T-cell (primary cell): ENCODE measurements around the gene PTPRT. TPM values are rescaled to one million over a fixed set of nuclear protein-coding genes. Genes with fewer than 3 reads are reported as not detected.
"Not testable (repeated sequence)": the region's sequence is repeated elsewhere in the genome, so short reads cannot be mapped to it uniquely, and the experiment has no call there.

ENCODE experiments used
- ATAC-seq, 4 experiments: fragments of 200-7000 bp in 3 of 4; fragments of 150-1000 bp in 1 of 4; cut with Tn5 transposase; replicated peaks in 1 of 4; 1 replicate in 3 of 4; 2 replicates in 1 of 4; pipeline ENCODE4 v1.10.0; 2021; ENCODE audit warnings: moderate library complexity in 3 of 4, mild to moderate bottlenecking in 2 of 4, moderate number of reproducible peaks in 1 of 4
- CTCF ChIA-PET, 2 donors: fragments of 300-600 bp; sonication (Branson Sonifier 250); formaldehyde crosslinking; loops; one replicate each; lab custom pipeline; 2022; ENCODE audit warnings: antibody characterized with exemption in 2 of 2; lab: Charles Lee
- POLR2A ChIA-PET, 2 donors: fragments of 300-600 bp; sonication (Branson Sonifier 250); formaldehyde crosslinking; loops; one replicate each; lab custom pipeline; 2022; ENCODE audit warnings: antibody characterized with exemption in 2 of 2; lab: Charles Lee
- DNase-seq, 35 experiments: peaks; one replicate each; pipeline versions ENCODE4 v3.0.0 to v3.0.0-alpha.2; 2013 to 2023
- H3K27ac ChIP-seq: one replicate; pipeline ENCODE4 v1.5.1; 2013; ENCODE audit warnings: low read length
- H3K27me3 ChIP-seq, 2 experiments: replicated peaks in 1 of 2; 1 replicate in 1 of 2; 2 replicates in 1 of 2; pipeline versions ENCODE4 v1.6.1 to v1.7.0; 2013; ENCODE audit warnings: low read length in 1 of 2, mixed read lengths in 1 of 2; ENCODE audit not compliant: control insufficient read depth in 2 of 2, insufficient read depth in 2 of 2; ENCODE audit errors: extremely low read depth in 1 of 2
- H3K36me3 ChIP-seq, 2 donors: 1 replicate in 1 of 2; 2 replicates in 1 of 2; pipeline versions ENCODE4 v1.6.1 to v1.7.0; 2013; ENCODE audit warnings: low read length in 1 of 2; ENCODE audit not compliant: control insufficient read depth in 2 of 2, insufficient read depth in 1 of 2; ENCODE audit errors: extremely low read depth in 1 of 2
- H3K4me1 ChIP-seq, 2 experiments: 1 replicate in 1 of 2; 2 replicates in 1 of 2; pipeline versions ENCODE4 v1.6.1 to v1.7.0; 2013; ENCODE audit warnings: low read length in 2 of 2, mixed read lengths in 1 of 2; ENCODE audit not compliant: insufficient read depth in 2 of 2, control insufficient read depth in 1 of 2; ENCODE audit errors: extremely low read depth in 1 of 2
- H3K4me3 ChIP-seq, 2 donors: 1 replicate in 1 of 2; 2 replicates in 1 of 2; pipeline versions ENCODE4 v1.5.1 to v1.7.0; 2013; ENCODE audit warnings: mild to moderate bottlenecking in 2 of 2, low read length in 1 of 2, moderate library complexity in 1 of 2; ENCODE audit not compliant: control insufficient read depth in 1 of 2; ENCODE audit errors: extremely low read depth in 1 of 2
- H3K9me3 ChIP-seq: 2 replicates; pipeline ENCODE4 v1.7.0; 2013
- H3K27ac Mint-ChIP-seq, 2 donors: one replicate each; pipeline ENCODE4 v1.8.0; 2020 to 2021; ENCODE audit warnings: mild to moderate bottlenecking in 2 of 2, mixed read lengths in 2 of 2
- H3K27me3 Mint-ChIP-seq, 2 donors: one replicate each; pipeline ENCODE4 v1.8.0; 2021 to 2022; ENCODE audit warnings: mixed read lengths in 2 of 2
- H3K36me3 Mint-ChIP-seq: one replicate; pipeline ENCODE4 v1.8.0; 2021; ENCODE audit warnings: mixed read lengths
- H3K4me1 Mint-ChIP-seq, 3 donors: one replicate each; pipeline ENCODE4 v1.8.0; 2020 to 2022; ENCODE audit warnings: mixed read lengths in 3 of 3, mild to moderate bottlenecking in 1 of 3
- H3K4me3 Mint-ChIP-seq, 3 donors: one replicate each; pipeline ENCODE4 v1.8.0; 2020 to 2022; ENCODE audit warnings: mild to moderate bottlenecking in 3 of 3, mixed read lengths in 3 of 3, moderate library complexity in 3 of 3
- H3K9me3 Mint-ChIP-seq, 3 donors: one replicate each; pipeline ENCODE4 v1.8.0; 2020 to 2022; ENCODE audit warnings: mixed read lengths in 3 of 3
- WGBS: methylation state at CpG from one replicate; pipeline ENCODE4 v1.1.5; 2013; ENCODE audit warnings: missing lambda C conversion rate; ENCODE audit not compliant: insufficient coverage; 5-methylcytosine and 5-hydroxymethylcytosine counted together
- total RNA-seq, 35 experiments: library from RNA in 6 of 35; stranded (reverse) in 6 of 35; fragments of 120-200 nt in 1 of 35; gene quantifications; one replicate each; pipeline versions ENCODE4 v1.2.1 to v1.2.4 and lab custom pipeline; 2013 to 2026

The PTPRT gene
- total RNA-seq, 5 donors from 2014 or later (not counting 1 experiment from before 2014, with no cell fraction given): not detected

DNA sequence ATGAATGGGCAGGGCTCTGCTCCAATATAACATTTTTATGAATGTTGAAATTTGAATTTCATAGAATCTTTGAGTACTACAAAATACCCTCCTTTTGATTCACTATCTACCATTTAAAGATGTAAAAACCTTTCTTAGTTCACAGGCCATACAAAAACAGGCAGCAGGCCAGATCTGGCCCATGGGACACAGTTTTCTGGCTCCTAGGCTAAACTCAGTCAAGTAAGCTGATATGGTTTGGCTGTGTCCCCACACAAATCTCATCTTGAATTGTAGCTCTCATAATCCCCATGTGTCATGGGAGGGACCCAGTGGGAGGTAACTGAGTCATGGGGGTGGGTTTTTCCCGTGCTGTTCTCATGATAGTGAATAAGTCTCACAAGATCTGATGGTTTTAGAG lies 25.0 kb downstream of the PTPRT start:
- H3K27me3 ChIP-seq, H3K9me3 ChIP-seq, H3K4me1 ChIP-seq, H3K4me3 Mint-ChIP-seq, H3K27me3 Mint-ChIP-seq, H3K4me1 Mint-ChIP-seq, H3K27ac Mint-ChIP-seq, H3K36me3 ChIP-seq, ATAC-seq, DNase-seq, H3K36me3 Mint-ChIP-seq, POLR2A ChIA-PET, CTCF ChIA-PET, H3K4me3 ChIP-seq, H3K27ac ChIP-seq, H3K9me3 Mint-ChIP-seq: not testable (repeated sequence)
- no CpG with 5 or more reads among the region's 1 CpG for WGBS

GRCh38 chr20:43161716-43162115 lies 28.0 kb downstream of the PTPRT start:
- H3K27ac Mint-ChIP-seq: no peak overlapping the region
- H3K9me3 Mint-ChIP-seq: peaks cover 0 to 6% (median 4%) of the 10 kb centered on the region in 3 donors
- no peaks in the 10 kb centered on the region for H3K36me3 ChIP-seq
- no peaks in the 10 kb centered on the region for H3K4me1 Mint-ChIP-seq
- no peak for DNase-seq
- H3K9me3 ChIP-seq: no peaks in the 10 kb centered on the region
- H3K4me1 ChIP-seq: no peaks in the 10 kb centered on the region
- H3K27me3 ChIP-seq: peaks cover 0 to 3% of the 10 kb centered on the region in 2 experiments
- ATAC-seq: no peak
- H3K27ac ChIP-seq: no peak overlapping the region
- H3K36me3 Mint-ChIP-seq: no peaks in the 10 kb centered on the region
- ChIA-PET CTCF (no interaction called here), POLR2A (interaction anchor here in 1 of 2 donors (0.7 kb wide), 1 partner anchor 64 kb away, joined by 4 read pairs; no protein-coding TSS in a partner anchor)
- peaks cover 7% of the 10 kb centered on the region in 2 donors for H3K27me3 Mint-ChIP-seq
- H3K4me3 ChIP-seq: no peak overlapping the region
- no CpG with 5 or more reads among the region's 6 CpGs for WGBS
- H3K4me3 Mint-ChIP-seq: no peak overlapping the region

DNA sequence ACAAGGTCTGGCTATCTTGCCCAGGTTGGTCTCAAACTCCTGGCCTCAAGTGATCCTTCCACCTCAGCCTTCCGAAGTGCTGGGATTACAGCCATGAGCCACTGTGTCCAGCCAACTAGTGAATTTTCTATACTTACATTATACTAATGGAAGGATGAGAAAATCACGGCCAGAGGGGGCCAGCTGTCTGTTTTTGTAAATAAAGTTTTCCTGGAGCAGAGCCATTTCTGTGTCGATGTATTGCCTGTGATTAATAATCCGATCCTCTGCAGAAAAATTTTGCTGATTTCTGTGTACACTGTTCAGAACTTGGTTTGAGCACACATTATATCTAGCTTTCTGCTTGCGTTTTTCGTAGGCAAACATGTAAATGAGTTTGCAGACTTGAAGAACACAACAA lies 28.8 kb downstream of the PTPRT start:
- ChIA-PET CTCF (no interaction called here), POLR2A (interaction anchor here in 1 of 2 donors (0.7 kb wide), 1 partner anchor 64 kb away, joined by 4 read pairs; no protein-coding TSS in a partner anchor)
- peaks cover 7% of the 10 kb centered on the region in 2 donors for H3K27me3 Mint-ChIP-seq
- no peaks in the 10 kb centered on the region for H3K4me1 ChIP-seq
- ATAC-seq: no peak
- no peaks in the 10 kb centered on the region for H3K4me1 Mint-ChIP-seq
- peaks cover 0 to 3% of the 10 kb centered on the region in 2 experiments for H3K27me3 ChIP-seq
- H3K4me3 Mint-ChIP-seq: no peak overlapping the region
- H3K27ac Mint-ChIP-seq: no peak overlapping the region
- H3K36me3 ChIP-seq: no peaks in the 10 kb centered on the region
- H3K9me3 ChIP-seq: no peaks in the 10 kb centered on the region
- H3K9me3 Mint-ChIP-seq: peaks cover 0 to 4% (median 3%) of the 10 kb centered on the region in 3 donors
- H3K36me3 Mint-ChIP-seq: no peaks in the 10 kb centered on the region
- H3K27ac ChIP-seq: no peak overlapping the region
- H3K4me3 ChIP-seq: no peak overlapping the region
- no peak for DNase-seq
- 60% methylated on average over 2 of the region's 6 CpGs for WGBS

DNA sequence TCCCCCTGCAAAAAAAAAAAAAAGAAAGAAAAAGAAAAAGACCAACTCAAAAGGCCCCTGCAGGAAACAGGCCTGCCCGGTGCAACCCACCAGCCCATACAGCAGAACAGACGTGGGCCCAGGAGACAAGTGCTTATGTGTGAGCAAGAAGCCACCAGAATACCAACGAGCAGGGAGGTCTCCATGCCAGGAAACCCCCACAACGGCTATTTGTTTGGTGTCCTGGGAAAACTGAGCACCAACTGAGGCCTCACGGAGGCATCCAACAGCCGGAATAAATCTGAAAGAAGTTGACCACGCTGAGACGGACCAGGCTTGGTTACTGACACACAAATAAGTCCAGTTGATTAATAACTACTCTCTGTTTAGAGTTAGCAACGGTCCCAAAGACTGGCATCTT lies 29.7 kb downstream of the PTPRT start:
- Mint-ChIP-seq H3K27ac (no peak overlapping the region), H3K36me3 (no peaks in the 10 kb centered on the region), H3K4me1 (no peaks in the 10 kb centered on the region), H3K27me3 (peaks cover 7% of the 10 kb centered on the region in 2 donors), H3K4me3 (no peak overlapping the region), H3K9me3 (peaks cover 0 to 3% (median 0%) of the 10 kb centered on the region in 3 donors)
- ATAC-seq (no peak), DNase-seq (no peak)
- Histone ChIP-seq H3K9me3 (no peaks in the 10 kb centered on the region), H3K4me3 (no peak overlapping the region), H3K27me3 (peaks cover 0 to 3% of the 10 kb centered on the region in 2 experiments), H3K27ac (no peak overlapping the region), H3K4me1 (no peaks in the 10 kb centered on the region), H3K36me3 (no peaks in the 10 kb centered on the region)
- CTCF ChIA-PET: no interaction called here
- 71% methylated on average over 4 of the region's 9 CpGs for WGBS
- POLR2A ChIA-PET: no interaction called here

DNA sequence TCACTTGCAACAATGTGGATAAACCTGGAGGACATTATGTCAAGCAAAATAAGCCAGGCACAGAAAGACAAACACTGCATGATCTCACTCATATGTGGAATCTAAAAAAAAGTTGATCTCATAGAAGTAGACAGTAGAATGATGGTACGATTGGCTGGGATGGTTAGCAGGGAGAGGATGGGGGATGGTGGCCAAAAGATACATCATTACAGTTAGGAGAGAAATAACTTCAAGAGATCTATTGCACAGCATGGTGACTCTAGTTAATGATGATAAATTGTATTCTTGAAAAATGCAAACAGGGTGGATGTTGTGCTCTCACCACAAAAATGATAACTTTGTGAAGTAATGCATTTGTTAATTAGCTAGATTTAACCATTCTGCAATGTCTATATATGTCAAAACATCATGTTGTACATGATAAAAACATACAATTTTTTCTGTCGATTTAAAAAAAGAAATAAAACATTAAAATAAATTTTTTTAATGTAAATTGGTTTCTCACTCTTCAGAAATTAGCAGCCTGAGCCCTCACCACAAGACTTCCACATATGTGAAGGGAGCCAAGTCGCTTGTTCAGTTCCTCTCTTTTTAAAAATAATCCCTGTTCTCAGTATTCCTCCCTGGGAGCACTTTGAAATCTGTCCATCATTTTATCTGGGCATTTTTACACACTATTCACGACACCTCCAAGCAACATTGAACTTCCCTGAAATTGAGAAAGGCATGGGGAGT lies 34.2 kb downstream of the PTPRT start:
- CTCF ChIA-PET: no interaction called here
- H3K9me3 ChIP-seq: no peaks in the 10 kb centered on the region

GRCh38 chr20:43151901-43152300 lies 37.8 kb downstream of the PTPRT start:
- POLR2A ChIA-PET: no interaction called here
- no peaks in the 10 kb centered on the region for H3K9me3 ChIP-seq
- no peak overlapping the region for H3K4me3 Mint-ChIP-seq

More for the DNA sequence above, 34.2 kb downstream of the PTPRT start:
- Mint-ChIP-seq H3K36me3 (no peaks in the 10 kb centered on the region), H3K4me1 (no peaks in the 10 kb centered on the region), H3K27ac (no peak overlapping the region), H3K9me3 (peaks cover 0 to 3% (median 0%) of the 10 kb centered on the region in 3 donors), H3K27me3 (peaks cover 4 to 9% of the 10 kb centered on the region in 2 donors), H3K4me3 (no peak overlapping the region)
- no peaks in the 10 kb centered on the region for H3K27me3 ChIP-seq
- no peak overlapping the region for H3K27ac ChIP-seq
- no peaks in the 10 kb centered on the region for H3K4me1 ChIP-seq
- no peak for DNase-seq
- H3K4me3 ChIP-seq: no peak overlapping the region
- POLR2A ChIA-PET: no interaction called here
- H3K36me3 ChIP-seq: no peaks in the 10 kb centered on the region
- ATAC-seq: no peak
- WGBS: 40% methylated on average over 1 of the region's 4 CpGs

More at GRCh38 chr20:43151901-43152300, 37.8 kb downstream of the PTPRT start:
- Histone ChIP-seq H3K4me1 (no peaks in the 10 kb centered on the region), H3K36me3 (no peaks in the 10 kb centered on the region), H3K4me3 (no peak overlapping the region), H3K27me3 (no peaks in the 10 kb centered on the region), H3K27ac (no peak overlapping the region)
- Mint-ChIP-seq H3K36me3 (no peaks in the 10 kb centered on the region), H3K4me1 (no peaks in the 10 kb centered on the region), H3K9me3 (peaks cover 0 to 8% (median 0%) of the 10 kb centered on the region in 3 donors), H3K27ac (no peak overlapping the region), H3K27me3 (peaks cover 2 to 8% of the 10 kb centered on the region in 2 donors)
- no peak for ATAC-seq
- CTCF ChIA-PET: no interaction called here
- DNase-seq: no peak
- WGBS: no CpG with 5 or more reads among the region's 2 CpGs
